HCT116 (cell line): ENCODE measurements around the gene SEPTIN2. TPM values are rescaled to one million over a fixed set of nuclear protein-coding genes. Genes with fewer than 3 reads are reported as not detected.

Experiments
- ATF3 ChIP-seq: IDR thresholded peaks from 2 replicates; pipeline ENCODE4 v1.6.1; 2012
- CEBPB ChIP-seq: IDR thresholded peaks from 2 replicates; pipeline ENCODE4 v1.6.1; 2012; ENCODE audit warnings: low read depth
- ELF1 ChIP-seq: IDR thresholded peaks from 2 replicates; pipeline ENCODE4 v1.6.1; 2012; ENCODE audit warnings: low read depth, borderline replicate concordance
- EZH2 ChIP-seq: fragments of 200-600 bp; sonication (generic); IDR thresholded peaks from 2 replicates; pipeline ENCODE4 v1.6.1; 2017; ENCODE audit warnings: antibody characterized with exemption, mixed run types
- EZH2phosphoT487 ChIP-seq: fragments of 200-600 bp; IDR thresholded peaks from 2 replicates; pipeline ENCODE4 v1.6.1; 2018; ENCODE audit warnings: antibody characterized with exemption, borderline replicate concordance
- JUND ChIP-seq: IDR thresholded peaks from 2 replicates; pipeline ENCODE4 v1.6.1; 2012
- RAD21 ChIP-seq: IDR thresholded peaks from 2 replicates; pipeline ENCODE4 v1.6.1; 2012; ENCODE audit warnings: low read depth, mild to moderate bottlenecking
- REST ChIP-seq: IDR thresholded peaks from 2 replicates; pipeline ENCODE4 v1.6.1; 2012; ENCODE audit warnings: low read depth
- SIN3A ChIP-seq: IDR thresholded peaks from 2 replicates; pipeline ENCODE4 v1.6.1; 2012; ENCODE audit warnings: low read depth
- ZBTB33 ChIP-seq: IDR thresholded peaks from 2 replicates; pipeline ENCODE4 v1.6.1; 2011; ENCODE audit warnings: mild to moderate bottlenecking, low read length, moderate library complexity; ENCODE audit not compliant: insufficient replicate concordance; ENCODE audit errors: extremely low read depth
- ZNF274 ChIP-seq: fragments of 200-500 bp; sonication (Bioruptor generic); IDR thresholded peaks from 2 replicates; pipeline ENCODE4 v1.6.1; 2014; ENCODE audit warnings: mild to moderate bottlenecking, low read depth, low read length, inconsistent platforms
- total RNA-seq: library from RNA; stranded (reverse); gene quantifications from one replicate; pipeline ENCODE4 v1.2.1, GENCODE V29; 2021; ENCODE audit not compliant: unreplicated experiment

SEPTIN2 gene
- total RNA-seq, 1 experiment from 2014 or later = 317 TPM

GRCh38 chr2:241296767-241297166 lies 19.0 kb upstream of the SEPTIN2 start (continued):
- TF ChIP-seq REST (no peak), EZH2 (no peak), RAD21 (no peak), ZNF274 (no peak), ELF1 (no peak), ATF3 (no peak), SIN3A (no peak), CEBPB (no peak), ZBTB33 (no peak), JUND (no peak), EZH2phosphoT487 (no peak)
